NCI-H2081 treated with DMSO at 0.1 percent for 48 hours (cell line): ENCODE results near the gene KANK4.

Source experiments
- DNase-seq: peaks from one replicate; lab custom pipeline; 2025; lab: John Stamatoyannopoulos, UW

KANK4 gene

DNA sequence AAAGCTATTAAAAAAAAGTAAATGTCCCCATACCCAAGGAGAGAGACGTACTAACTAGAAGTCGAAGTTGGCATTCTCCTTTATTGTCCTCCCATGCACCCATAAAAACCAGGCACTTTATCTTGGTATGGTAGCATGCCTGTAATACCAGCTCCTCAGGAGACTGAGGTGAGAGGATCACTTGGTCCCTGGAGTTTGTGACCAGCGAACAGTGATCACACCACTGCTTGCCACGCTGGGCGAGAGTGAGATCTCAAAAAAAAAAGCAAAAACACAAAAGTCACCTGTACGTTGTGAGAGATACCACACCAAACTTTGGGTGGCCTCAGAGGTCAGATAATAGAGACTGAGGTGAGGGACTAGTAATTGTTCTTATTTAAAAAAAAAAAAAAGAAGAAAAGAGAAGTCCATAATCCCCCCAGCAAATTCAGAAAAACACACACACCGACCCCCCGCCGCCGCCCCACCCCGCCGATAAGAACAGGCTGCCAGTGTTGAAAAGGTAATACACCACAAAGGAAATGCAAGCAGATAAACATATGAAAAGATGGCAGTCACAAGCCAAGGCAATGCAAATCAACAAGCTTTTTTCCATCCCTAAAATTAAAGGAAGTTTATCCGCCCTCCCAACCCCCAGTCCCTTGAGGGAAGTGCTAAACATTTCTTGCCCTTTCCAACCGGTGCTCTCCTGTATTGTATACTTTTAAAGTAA is 121.0 kb downstream of the KANK4 start:
- no peak for DNase-seq

DNA sequence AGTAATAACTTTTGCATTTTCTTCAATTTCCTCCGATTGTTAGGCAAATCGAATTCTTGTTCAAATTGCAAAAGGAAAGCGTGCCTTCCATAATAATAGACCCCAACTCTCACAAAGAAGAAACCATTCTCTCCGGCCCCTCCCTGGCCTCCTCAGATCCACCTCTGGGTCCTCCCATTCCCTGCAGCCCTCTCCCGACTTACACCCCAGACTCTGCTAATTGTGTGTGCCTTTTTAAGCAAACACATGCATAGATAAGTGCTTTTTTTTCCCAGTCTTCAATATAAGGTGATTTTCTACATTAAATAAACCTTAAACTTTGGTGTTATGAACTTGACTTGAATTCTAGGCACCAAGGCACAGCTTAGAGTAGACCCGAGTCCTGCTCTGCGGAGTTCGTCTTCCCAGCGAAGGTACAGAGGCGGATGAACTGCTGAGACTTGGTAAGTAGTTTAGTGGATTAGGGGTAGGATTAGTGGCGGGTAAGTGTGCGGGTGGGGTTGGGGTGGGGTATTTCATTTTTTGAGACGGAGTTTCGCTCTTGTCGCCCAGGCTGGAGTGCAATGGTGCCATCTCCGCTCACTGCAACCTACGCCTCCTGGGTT is 123.0 kb downstream of the KANK4 start:
- no peak for DNase-seq

DNA sequence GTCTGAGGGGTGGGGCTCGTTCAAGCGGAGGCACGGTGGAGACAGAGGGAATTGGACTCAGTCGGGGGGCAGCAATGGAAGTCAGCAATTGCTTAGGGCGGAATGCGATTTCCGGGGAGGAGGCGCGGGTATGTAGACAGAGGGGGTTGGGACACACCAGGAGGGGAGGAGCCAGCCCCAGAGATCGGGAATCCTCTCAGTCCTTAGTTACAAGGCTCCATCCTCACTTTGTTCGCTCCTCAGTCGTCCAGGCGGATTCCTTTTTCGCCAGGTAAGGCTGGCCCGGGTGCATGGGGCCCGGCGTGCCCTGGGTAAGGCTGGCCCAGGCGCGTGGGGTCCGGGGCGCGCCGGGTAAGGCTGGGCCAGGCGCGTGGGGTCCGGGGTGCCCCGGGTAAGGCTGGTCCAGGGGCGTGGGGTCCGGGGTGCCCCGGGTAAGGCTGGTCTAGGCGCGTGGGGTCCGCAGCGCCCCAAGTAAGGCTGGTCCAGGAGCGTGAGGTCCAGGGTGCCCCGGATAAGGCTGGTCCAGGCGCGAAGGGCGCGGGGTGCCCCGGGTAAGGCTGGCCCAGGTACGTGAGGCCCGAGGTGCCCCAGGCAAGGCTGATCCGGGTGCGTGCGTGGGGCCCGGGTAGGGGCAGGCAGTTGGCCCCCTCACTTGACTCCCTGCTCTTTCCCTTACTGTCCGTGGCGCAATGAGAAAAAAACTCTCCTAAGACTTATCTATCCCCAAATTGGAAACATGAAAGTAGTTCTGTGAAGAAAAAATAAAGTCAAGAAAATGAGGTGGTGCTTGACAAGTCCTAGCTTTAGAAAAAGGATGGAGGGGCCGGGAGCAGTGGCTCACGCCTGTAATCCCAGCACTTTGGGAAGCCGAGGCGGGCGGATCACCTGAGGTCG is 124.3 kb downstream of the KANK4 start, which contains the start of gene L1TD1:
TSS of gene L1TD1 (plus strand) at position 199 of the 894 bp plus-strand sequence. CDS start 11,780 bp downstream, outside the sequence.
- DNase-seq, result no peak

DNA sequence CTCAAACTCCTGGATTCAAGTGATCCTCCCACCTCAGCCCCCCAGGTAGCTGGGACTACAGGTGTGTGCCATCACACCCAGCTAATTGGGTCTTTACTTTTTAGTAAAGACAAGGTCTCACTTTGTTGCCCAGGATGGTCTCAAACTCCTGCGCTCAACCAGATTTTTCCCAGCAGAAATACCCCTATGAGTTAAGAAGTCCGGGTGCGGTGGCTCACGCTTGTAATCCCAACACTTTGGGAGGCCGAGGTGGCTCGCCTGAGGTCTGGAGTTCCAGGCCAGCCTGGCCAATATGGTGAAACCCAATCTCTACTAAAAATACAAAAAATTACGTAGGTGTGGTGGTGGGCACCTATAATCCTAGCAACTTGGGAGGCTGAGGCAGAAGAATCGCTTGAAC is 131.1 kb downstream of the KANK4 start:
- no peak for DNase-seq

DNA sequence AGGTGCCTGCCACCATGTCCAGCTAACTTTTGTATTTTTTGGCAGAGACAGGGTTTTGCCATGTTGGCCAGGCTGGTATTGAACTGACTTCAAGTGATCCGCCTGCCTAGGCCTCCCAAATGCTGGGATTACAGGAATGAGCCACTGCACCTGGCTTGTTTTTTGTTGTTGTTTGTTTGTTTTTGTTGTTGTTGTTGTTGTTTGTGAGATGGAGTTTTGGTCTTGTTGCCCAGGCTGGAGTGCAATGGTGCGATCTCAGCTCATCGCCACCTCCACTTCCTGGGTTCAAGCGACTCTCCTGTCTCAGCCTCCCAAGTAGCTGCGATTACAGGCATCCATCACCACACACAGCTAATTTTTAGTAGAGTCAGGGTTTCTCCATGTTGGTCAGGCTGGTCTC is 131.7 kb downstream of the KANK4 start:
- DNase-seq, result no peak
